Measurements from ENCODE around the gene LZTS3. TPM values are rescaled to one million over a fixed set of nuclear protein-coding genes. Genes with fewer than 3 reads are reported as not detected.

The LZTS3 gene
- total RNA-seq, 1 experiment from 2014 or later = 32.6 TPM

- TF ChIP-seq NFYB (CRISPR knock-in tag; conservative IDR thresholded peaks at IDR 0.05; ENCODE audit: low read depth) (no peak), NR3C1 (CRISPR knock-in tag; conservative IDR thresholded peaks at IDR 0.05; ENCODE audit: low read depth) (no peak)
These were observed 6.9 kb downstream of the LZTS3 start (continued) for GRCh38 chr20:3166338-3166912.

- DNase-seq (ENCODE audit: low spot score) (no peak), ATAC-seq (no peak)
- ChIA-PET CTCF (interaction anchor here (0.8 to 1.6 kb wide), 2 partner anchors 34 to 112 kb away, joined by 3 to 4 read pairs; no protein-coding TSS in a partner anchor), POLR2A (no interaction called here)
- H3K27me3 Mint-ChIP-seq (ENCODE audit: low read depth) = peaks cover 2% of the 10 kb centered on the region; the same call in 1 of the 2 replicates
- no peak overlapping the region for H3K4me3 Mint-ChIP-seq
- H3K36me3 Mint-ChIP-seq = peaks cover 2% of the 10 kb centered on the region
- no peaks in the 10 kb centered on the region; the same call in 1 of the 2 replicates for H3K9me3 Mint-ChIP-seq
- no peak overlapping the region for H3K27ac Mint-ChIP-seq
- peaks cover 25% of the 10 kb centered on the region for H3K4me1 Mint-ChIP-seq
- no peak for TF ChIP-seq TCF7 (CRISPR knock-in tag; IDR thresholded peaks at IDR 0.05; ENCODE audit: low read depth)
- TF ChIP-seq JUN (CRISPR knock-in tag; IDR thresholded peaks at IDR 0.05) = no peak
- TF ChIP-seq, protein P1, sequence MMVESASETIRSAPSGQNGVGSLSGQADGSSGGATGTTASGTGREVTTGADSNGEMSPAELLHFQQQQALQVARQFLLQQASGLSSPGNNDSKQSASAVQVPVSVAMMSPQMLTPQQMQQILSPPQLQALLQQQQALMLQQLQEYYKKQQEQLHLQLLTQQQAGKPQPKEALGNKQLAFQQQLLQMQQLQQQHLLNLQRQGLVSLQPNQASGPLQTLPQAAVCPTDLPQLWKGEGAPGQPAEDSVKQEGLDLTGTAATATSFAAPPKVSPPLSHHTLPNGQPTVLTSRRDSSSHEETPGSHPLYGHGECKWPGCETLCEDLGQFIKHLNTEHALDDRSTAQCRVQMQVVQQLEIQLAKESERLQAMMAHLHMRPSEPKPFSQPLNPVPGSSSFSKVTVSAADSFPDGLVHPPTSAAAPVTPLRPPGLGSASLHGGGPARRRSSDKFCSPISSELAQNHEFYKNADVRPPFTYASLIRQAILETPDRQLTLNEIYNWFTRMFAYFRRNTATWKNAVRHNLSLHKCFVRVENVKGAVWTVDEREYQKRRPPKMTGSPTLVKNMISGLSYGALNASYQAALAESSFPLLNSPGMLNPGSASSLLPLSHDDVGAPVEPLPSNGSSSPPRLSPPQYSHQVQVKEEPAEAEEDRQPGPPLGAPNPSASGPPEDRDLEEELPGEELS (CRISPR knock-in tag; IDR thresholded peaks at IDR 0.05) = no peak
- no peak for TF ChIP-seq TEAD4 (CRISPR knock-in tag; IDR thresholded peaks at IDR 0.05)
- TF ChIP-seq IRF2 (CRISPR knock-in tag; IDR thresholded peaks at IDR 0.05; ENCODE audit: borderline replicate concordance, low read depth) = no peak
- no peak for TF ChIP-seq ZNF263 (CRISPR knock-in tag; IDR thresholded peaks at IDR 0.05; ENCODE audit: low read depth)
- TF ChIP-seq EMX1 (CRISPR knock-in tag; IDR thresholded peaks at IDR 0.05) = no peak
- TF ChIP-seq IRF1 (CRISPR knock-in tag; IDR thresholded peaks at IDR 0.05) = no peak
- no peak for TF ChIP-seq NFE2L1 (CRISPR knock-in tag; IDR thresholded peaks at IDR 0.05)
- TF ChIP-seq, protein P2, sequence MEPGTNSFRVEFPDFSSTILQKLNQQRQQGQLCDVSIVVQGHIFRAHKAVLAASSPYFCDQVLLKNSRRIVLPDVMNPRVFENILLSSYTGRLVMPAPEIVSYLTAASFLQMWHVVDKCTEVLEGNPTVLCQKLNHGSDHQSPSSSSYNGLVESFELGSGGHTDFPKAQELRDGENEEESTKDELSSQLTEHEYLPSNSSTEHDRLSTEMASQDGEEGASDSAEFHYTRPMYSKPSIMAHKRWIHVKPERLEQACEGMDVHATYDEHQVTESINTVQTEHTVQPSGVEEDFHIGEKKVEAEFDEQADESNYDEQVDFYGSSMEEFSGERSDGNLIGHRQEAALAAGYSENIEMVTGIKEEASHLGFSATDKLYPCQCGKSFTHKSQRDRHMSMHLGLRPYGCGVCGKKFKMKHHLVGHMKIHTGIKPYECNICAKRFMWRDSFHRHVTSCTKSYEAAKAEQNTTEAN (CRISPR knock-in tag; IDR thresholded peaks at IDR 0.05) = no peak
- no peak for TF ChIP-seq GRHL2 (CRISPR knock-in tag; IDR thresholded peaks at IDR 0.05; ENCODE audit: insufficient replicate concordance, severe bottlenecking)
- TF ChIP-seq FOXJ3 (CRISPR knock-in tag; IDR thresholded peaks at IDR 0.05; ENCODE audit: borderline replicate concordance) = no peak
- TF ChIP-seq, protein P3, sequence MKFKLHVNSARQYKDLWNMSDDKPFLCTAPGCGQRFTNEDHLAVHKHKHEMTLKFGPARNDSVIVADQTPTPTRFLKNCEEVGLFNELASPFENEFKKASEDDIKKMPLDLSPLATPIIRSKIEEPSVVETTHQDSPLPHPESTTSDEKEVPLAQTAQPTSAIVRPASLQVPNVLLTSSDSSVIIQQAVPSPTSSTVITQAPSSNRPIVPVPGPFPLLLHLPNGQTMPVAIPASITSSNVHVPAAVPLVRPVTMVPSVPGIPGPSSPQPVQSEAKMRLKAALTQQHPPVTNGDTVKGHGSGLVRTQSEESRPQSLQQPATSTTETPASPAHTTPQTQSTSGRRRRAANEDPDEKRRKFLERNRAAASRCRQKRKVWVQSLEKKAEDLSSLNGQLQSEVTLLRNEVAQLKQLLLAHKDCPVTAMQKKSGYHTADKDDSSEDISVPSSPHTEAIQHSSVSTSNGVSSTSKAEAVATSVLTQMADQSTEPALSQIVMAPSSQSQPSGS (CRISPR knock-in tag; IDR thresholded peaks at IDR 0.05; ENCODE audit: borderline replicate concordance, low read depth) = no peak
- TF ChIP-seq MYBL2 (CRISPR knock-in tag; IDR thresholded peaks at IDR 0.05) = no peak
- TF ChIP-seq NR1H2 (CRISPR knock-in tag; IDR thresholded peaks at IDR 0.05) = no peak
- no peak for TF ChIP-seq GTF2I (CRISPR knock-in tag; conservative IDR thresholded peaks at IDR 0.05)
- no peak for TF ChIP-seq SMAD3 (CRISPR knock-in tag; IDR thresholded peaks at IDR 0.05; ENCODE audit: borderline replicate concordance)
- TF ChIP-seq ZNF121 (CRISPR knock-in tag; IDR thresholded peaks at IDR 0.05) = no peak
These were observed 7.6 kb downstream of the LZTS3 start for GRCh38 chr20:3165473-3166337.

All from WTC11 (cell line).